AG09309 (cell line): ENCODE data around the gene CFAP92.

Source experiments
- DNase-seq: peaks from one replicate; pipeline ENCODE4 v3.0.0-alpha.2; 2010; ENCODE audit warnings: low read depth
- H3K4me3 ChIP-seq: 2 replicates; pipeline ENCODE4 v1.5.1; 2011; ENCODE audit warnings: mild to moderate bottlenecking, low read depth, low read length, moderate library complexity; ENCODE audit not compliant: control insufficient read depth
- TF ChIP-seq, protein P1 (sequence below): IDR thresholded peaks from 2 replicates; pipeline ENCODE4 v1.5.1; 2011; ENCODE audit warnings: mild to moderate bottlenecking, low read depth, low read length, inconsistent platforms; ENCODE audit not compliant: insufficient read depth, control insufficient read depth; ENCODE audit errors: missing control alignments

The CFAP92 gene

DNA sequence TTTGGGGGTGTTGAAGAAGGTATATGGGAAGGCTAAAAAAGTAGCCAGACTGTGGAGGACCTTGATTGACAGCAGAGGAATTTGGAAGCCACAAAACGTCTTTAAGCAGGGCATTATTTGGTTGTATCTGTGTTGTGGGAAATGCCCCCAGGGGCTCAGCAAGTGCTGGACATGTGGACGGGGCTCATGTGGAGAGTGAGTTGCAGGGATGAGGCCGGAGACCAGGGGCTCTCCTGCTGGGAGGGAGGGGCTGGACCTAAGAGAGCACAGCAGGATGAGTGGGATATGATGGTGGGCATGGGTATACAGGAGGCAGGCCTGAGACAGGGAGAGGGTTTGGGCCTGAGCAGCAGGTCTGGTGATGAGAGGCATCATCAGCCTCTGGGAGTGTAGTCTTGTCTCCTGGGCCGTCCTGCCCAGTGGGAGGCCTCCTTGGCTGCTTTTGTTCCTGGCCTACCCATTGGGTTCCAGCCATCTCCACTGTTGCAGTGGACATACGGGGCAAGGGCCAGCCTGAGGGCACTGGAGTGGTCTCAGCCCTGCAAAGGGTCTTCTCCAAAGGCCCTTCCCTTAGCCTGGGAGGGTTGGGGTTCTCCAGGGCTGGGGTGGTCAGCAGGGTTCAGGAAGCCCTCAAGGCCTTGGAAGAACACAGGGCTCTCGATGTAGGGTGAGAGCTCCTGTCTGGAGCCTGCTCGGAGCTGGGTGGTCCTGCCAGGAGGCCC, 86.9 kb downstream of the CFAP92 start:
- H3K4me3 ChIP-seq: no peak overlapping the region
- DNase-seq: no peak
- TF ChIP-seq, protein P1, sequence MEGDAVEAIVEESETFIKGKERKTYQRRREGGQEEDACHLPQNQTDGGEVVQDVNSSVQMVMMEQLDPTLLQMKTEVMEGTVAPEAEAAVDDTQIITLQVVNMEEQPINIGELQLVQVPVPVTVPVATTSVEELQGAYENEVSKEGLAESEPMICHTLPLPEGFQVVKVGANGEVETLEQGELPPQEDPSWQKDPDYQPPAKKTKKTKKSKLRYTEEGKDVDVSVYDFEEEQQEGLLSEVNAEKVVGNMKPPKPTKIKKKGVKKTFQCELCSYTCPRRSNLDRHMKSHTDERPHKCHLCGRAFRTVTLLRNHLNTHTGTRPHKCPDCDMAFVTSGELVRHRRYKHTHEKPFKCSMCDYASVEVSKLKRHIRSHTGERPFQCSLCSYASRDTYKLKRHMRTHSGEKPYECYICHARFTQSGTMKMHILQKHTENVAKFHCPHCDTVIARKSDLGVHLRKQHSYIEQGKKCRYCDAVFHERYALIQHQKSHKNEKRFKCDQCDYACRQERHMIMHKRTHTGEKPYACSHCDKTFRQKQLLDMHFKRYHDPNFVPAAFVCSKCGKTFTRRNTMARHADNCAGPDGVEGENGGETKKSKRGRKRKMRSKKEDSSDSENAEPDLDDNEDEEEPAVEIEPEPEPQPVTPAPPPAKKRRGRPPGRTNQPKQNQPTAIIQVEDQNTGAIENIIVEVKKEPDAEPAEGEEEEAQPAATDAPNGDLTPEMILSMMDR: no peak

DNA sequence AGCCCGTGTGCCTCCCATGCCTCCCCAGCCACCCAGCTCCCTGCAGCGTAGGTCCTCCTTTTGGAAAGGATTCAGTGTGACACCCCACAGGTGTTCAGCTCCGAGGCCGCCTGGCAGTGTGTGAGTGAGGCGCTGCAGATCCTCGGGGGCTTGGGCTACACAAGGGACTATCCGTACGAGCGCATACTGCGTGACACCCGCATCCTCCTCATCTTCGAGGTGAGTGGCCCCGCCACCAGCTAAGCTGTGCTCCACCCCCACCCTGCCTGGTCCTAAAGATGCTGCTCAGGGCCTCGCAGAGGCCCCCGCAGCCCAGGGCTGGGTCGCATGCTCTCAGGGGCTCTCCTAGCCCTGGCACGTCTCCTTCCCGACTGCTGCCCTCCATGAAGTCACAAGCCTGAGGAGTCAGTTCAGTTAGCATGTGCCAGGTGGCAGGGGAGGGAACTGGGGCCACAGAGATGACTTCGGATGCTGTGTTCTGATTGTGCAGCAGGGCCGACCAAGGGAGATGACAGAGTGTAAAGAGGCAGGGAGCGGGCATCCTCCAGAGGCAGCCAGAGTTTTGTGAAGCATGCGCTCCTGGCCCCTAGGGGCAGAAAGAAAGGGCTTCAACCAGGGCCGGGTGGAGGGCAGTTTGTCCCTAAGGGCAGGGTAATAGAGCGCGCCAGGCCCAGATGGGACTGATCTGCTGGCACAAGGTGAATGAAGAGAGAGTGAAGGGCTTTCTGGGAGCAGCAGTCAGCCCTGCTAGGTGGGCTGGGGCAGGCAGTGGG, 87.7 kb downstream of the CFAP92 start:
- H3K4me3 ChIP-seq: no peak overlapping the region
- DNase-seq: no peak
- TF ChIP-seq, protein P1: no peak

DNA sequence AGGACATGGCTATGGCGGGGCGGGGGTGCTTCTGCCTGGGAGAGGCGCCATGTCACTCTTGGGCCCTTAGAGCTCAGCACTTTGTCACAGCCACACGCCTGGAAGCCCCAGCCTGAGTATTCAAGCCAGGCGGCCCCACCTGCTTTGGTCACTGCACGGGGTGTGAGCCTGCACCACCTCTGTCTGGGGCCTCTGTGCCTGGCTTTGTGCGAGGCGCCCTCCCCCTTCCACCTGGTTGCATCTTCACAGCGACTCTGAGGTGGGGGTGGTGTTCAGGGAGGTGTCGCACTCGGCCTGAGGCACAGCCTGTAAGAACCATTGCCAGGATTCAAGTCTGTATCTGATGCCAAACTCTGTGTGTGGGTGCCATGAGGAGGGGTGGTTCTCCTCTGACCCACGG, 90.4 kb downstream of the CFAP92 start:
- no peak overlapping the region for H3K4me3 ChIP-seq
- TF ChIP-seq, protein P1: no peak
- DNase-seq: no peak

DNA sequence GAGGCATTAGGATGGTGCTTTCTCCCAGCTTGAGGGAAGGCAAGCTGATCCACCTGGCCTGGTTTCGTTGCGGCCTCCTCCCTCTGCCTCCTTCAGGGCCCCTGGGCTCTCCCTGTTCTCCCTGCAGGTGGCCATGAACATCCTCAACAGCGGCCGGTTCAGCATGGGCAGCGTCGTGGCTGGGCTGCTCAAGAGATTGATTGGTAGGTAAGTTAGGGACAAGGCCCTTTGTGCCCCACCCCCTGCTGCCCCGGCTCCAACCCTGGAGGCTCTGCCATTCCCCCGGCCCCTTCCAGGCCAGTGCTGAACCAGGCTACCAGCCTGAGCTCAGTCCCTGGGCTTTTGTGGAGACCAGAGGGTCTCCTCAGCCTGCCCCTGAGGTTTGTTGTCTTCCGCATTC, 91.5 kb downstream of the CFAP92 start:
- no peak for DNase-seq
- no peak overlapping the region for H3K4me3 ChIP-seq
- TF ChIP-seq, protein P1: no peak

DNA sequence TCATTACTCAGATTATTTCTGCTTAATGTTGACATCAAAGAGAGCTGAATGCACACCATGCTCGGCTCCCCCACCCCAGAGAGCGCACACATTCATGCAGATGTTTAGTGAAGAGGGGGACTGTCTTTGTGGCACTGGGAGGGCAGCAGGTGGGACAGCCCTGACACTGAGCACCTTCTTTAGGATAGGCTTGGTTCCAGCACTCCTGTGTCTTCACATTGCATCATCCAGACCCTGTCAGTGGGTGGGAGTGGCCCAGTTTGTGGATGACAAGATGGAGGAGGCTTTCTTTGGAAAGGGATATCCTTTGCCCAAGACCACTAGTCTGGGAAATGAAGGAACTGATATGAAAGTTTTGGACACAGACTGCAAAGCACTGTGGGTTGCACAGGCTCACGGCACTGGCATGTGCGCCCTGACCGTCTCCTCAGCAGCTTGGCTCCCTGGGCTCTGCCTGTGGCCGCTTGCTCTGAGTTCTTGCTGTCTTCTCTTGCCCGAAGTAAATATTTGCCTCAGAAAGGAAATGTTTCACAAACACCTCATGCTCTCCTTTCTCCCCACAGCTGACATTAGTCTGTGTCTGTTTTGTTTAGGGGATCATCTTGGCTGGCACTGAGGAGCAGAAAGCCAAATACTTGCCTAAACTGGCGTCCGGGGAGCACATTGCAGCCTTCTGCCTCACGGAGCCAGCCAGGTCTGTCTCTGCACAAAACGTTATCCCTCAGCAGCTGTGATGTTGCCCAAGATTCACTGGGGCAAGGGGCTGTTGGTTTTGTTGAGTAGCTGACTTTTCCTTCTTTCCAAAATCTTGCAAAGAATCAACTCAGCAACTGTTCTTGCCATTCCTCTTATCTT, 97.8 kb downstream of the CFAP92 start:
- H3K4me3 ChIP-seq: no peak overlapping the region
- no peak for DNase-seq
- TF ChIP-seq, protein P1: no peak

DNA sequence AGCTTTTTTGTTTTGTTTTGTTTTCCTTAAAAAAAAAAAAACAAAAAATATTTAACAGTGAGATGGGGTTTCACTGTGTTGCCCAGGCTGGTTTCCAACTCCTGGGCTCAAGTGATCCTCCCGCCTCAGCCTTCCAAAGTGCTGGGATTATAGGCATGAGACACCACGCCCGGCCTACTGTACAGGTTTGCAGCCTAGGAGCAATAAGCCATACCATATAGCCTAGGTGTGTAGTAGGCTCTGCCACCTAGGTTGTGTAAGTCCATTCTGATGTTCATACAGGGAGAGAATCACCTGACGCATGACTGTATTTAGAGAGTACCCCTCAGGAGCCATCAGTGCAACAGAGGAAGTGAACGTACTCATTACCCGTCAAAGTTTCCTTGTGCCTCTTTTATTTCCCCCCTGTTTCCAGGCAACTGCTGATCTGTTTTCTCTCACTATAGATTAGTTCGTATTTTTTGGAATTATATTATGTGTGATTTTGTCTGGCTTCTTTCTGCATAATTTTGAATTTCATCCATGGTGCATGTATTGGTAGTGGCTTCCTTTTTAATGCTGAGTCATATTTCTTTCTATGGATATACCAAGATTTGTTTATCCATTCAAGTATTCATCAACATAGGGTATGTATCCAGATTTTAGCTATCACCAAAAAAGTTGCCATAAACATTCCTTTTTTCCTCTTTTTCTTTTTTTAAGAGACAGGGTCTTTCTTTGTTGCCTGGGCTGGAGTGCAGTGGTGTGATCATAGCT, 104.6 kb downstream of the CFAP92 start:
- H3K4me3 ChIP-seq: no peak overlapping the region
- TF ChIP-seq, protein P1: no peak

More for the DNA sequence above, 104.6 kb downstream of the CFAP92 start:
- no peak for DNase-seq
